ENCODE data around the gene GPATCH8. TPM values are rescaled to one million over a fixed set of nuclear protein-coding genes. Genes with fewer than 3 reads are reported as not detected.

GPATCH8 gene
- total and polyA plus RNA-seq, 9 of the 15 experiments (the other 6 are each of a cell fraction or from before 2014, with no cell fraction given), result 10.6 to 29.6 (median 13.2) TPM

GRCh38 chr17:44363613-44364159 lies 139.5 kb downstream of the GPATCH8 start, which contains the start of gene FAM171A2 (continued):
- TF ChIP-seq ZBTB7A (IDR thresholded peaks at IDR 0.05; ENCODE audit: borderline replicate concordance, control insufficient read depth, low read depth, low read length) (peak; percentile 93), MAZ (CRISPR knock-in tag; conservative IDR thresholded peaks at IDR 0.05 in 1 of 2, IDR thresholded peaks at IDR 0.05 in 1 of 2) (peak; percentile 28 to 35; a peak in 1 of 4 replicates), E2F6 (IDR thresholded peaks at IDR 0.05; ENCODE audit: borderline replicate concordance in 1 of 2, extremely low read depth in 1 of 2, insufficient read depth in 1 of 2, insufficient read length in 1 of 2, low read depth in 1 of 2, low read length in 1 of 2, poor library complexity in 1 of 2, severe bottlenecking in 1 of 2) (peak; percentile 88 to 98), XRCC3 (IDR thresholded peaks at IDR 0.05) (no peak), GATA2 (CRISPR knock-in tag; IDR thresholded peaks at IDR 0.05) (no peak), ZNF174 (CRISPR knock-in tag; IDR thresholded peaks at IDR 0.05) (no peak), RB1 (IDR thresholded peaks at IDR 0.05; ENCODE audit: low read depth) (peak; percentile 93), YY1 (IDR thresholded peaks at IDR 0.05; ENCODE audit: borderline replicate concordance in 1 of 3, control insufficient read depth in 1 of 3, extremely low read depth in 1 of 3, insufficient read depth in 3 of 3, insufficient read length in 1 of 3, insufficient replicate concordance in 2 of 3, low read depth in 1 of 3, low read length in 2 of 3) (peak in 1 of 3 experiments; percentile 66), RBFOX2 (IDR thresholded peaks at IDR 0.05; ENCODE audit: low read depth, low read length) (peak; percentile 68), SMC3 (conservative IDR thresholded peaks at IDR 0.05; ENCODE audit: insufficient read depth, low read depth, low read length) (0 out of 2 replicates have a peak, but pooled peaks have one; percentile 13), KDM5B (IDR thresholded peaks at IDR 0.05; ENCODE audit: insufficient replicate concordance, low read depth, low read length) (peak; percentile 47), ZNF146 (CRISPR knock-in tag; IDR thresholded peaks at IDR 0.05; ENCODE audit: unreplicated experiment) (no peak), ESRRB (CRISPR knock-in tag; IDR thresholded peaks at IDR 0.05; ENCODE audit: borderline replicate concordance) (no peak), E4F1 (CRISPR knock-in tag; IDR thresholded peaks at IDR 0.05; ENCODE audit: borderline replicate concordance) (no peak), ZBTB1 (CRISPR knock-in tag; IDR thresholded peaks at IDR 0.05; ENCODE audit: borderline replicate concordance, low read depth) (0 out of 2 replicates have a peak, but pooled peaks have one; percentile 31), ZFX (CRISPR knock-in tag; IDR thresholded peaks at IDR 0.05) (no peak), ESRRA (IDR thresholded peaks at IDR 0.05; ENCODE audit: borderline replicate concordance, low read depth) (no peak), GTF3C2 (IDR thresholded peaks at IDR 0.05; ENCODE audit: borderline replicate concordance, extremely low read depth, insufficient read length) (no peak), CXXC5 (CRISPR knock-in tag; IDR thresholded peaks at IDR 0.05) (peak; percentile 87), EGR1 (conservative IDR thresholded peaks at IDR 0.05) (peak; percentile 45)

Measured in K562 (cell line).